ENCODE results near the gene HNRNPH1. TPM values are rescaled to one million over a fixed set of nuclear protein-coding genes. Genes with fewer than 3 reads are reported as not detected.
"Not testable (repeated sequence)": the region's sequence is repeated elsewhere in the genome, so short reads cannot be mapped to it uniquely, and the experiment has no call there.

HNRNPH1 gene
- total and polyA plus RNA-seq, 2 experiments from 2014 or later: 410 to 715 TPM

GRCh38 chr5:179633501-179634369 is 10.3 kb upstream of the HNRNPH1 start:
- not testable (repeated sequence) for H3K27me3 ChIP-seq (ENCODE audit: insufficient read depth); H3K4me1 Mint-ChIP-seq; H2AFZ ChIP-seq; H3K9me2 ChIP-seq (ENCODE audit: insufficient read depth); H3K36me3 Mint-ChIP-seq (ENCODE audit: low read depth); H3K4me3 ChIP-seq; H3F3A ChIP-seq (replicated peaks; ENCODE audit: low read depth); H4K20me1 ChIP-seq (replicated peaks; ENCODE audit: insufficient read depth); H3K4me1 ChIP-seq (ENCODE audit: insufficient read depth); H3K27ac Mint-ChIP-seq; H3K9me3 Mint-ChIP-seq; H3K27ac ChIP-seq (ENCODE audit: low read depth); DNase-seq (ENCODE audit: low spot score); H3K79me2 ChIP-seq (replicated peaks; ENCODE audit: insufficient read depth); H3K36me3 ChIP-seq (ENCODE audit: insufficient read depth); H3K27me3 Mint-ChIP-seq (ENCODE audit: insufficient read depth, low read depth, poor library complexity)
- peak overlapping the region; percentile 57; the same call in 2 of the 3 replicates for H3K4me3 Mint-ChIP-seq
- ATAC-seq: peak; percentile 75
- peak overlapping the region; percentile 51; the same call in 1 of the 2 replicates for H3K4me2 ChIP-seq

- peaks cover 28% of the 10 kb centered on the region for H3F3A ChIP-seq (replicated peaks; ENCODE audit: low read depth)
- peaks cover 27% of the 10 kb centered on the region for H4K20me1 ChIP-seq (replicated peaks; ENCODE audit: insufficient read depth)
- TF ChIP-seq REST (IDR thresholded peaks at IDR 0.05; ENCODE audit: unreplicated experiment) (no peak), EZH2 (IDR thresholded peaks at IDR 0.05; ENCODE audit: low read depth, unreplicated experiment) (no peak), POLR2AphosphoS5 (IDR thresholded peaks at IDR 0.05; ENCODE audit: low read depth) (no peak), ETS1 (IDR thresholded peaks at IDR 0.05) (no peak), STAT1 (IDR thresholded peaks at IDR 0.05; ENCODE audit: unreplicated experiment) (no peak), CREB1 (CRISPR knock-in tag; IDR thresholded peaks at IDR 0.05; ENCODE audit: low read depth) (no peak), NANOG (IDR thresholded peaks at IDR 0.05; ENCODE audit: borderline replicate concordance) (no peak), ZNF114 (CRISPR knock-in tag; IDR thresholded peaks at IDR 0.05) (no peak), CTCF (conservative IDR thresholded peaks at IDR 0.05; ENCODE audit: low read depth in 2 of 2) (no peak), ZNF331 (CRISPR knock-in tag; IDR thresholded peaks at IDR 0.05; ENCODE audit: low read depth) (no peak)
- peak overlapping the region; percentile 98; the same call in 1 of the 2 replicates for H3K27ac ChIP-seq (ENCODE audit: low read depth)
- peaks cover 27% of the 10 kb centered on the region for H3K36me3 ChIP-seq (ENCODE audit: insufficient read depth)
- ATAC-seq (peak; percentile 5), DNase-seq (ENCODE audit: low spot score) (no peak)
- Mint-ChIP-seq H3K4me3 (peak overlapping the region; percentile 100), H3K4me1 (peaks cover 37% of the 10 kb centered on the region), H3K27me3 (ENCODE audit: insufficient read depth, low read depth, poor library complexity) (peaks cover 33% of the 10 kb centered on the region), H3K9me3 (no peaks in the 10 kb centered on the region; the same call in 1 of the 3 replicates), H3K36me3 (ENCODE audit: low read depth) (peaks cover 40% of the 10 kb centered on the region), H3K27ac (peak overlapping the region; percentile 100)
- H3K4me1 ChIP-seq (ENCODE audit: insufficient read depth): peaks cover 27% of the 10 kb centered on the region
- H3K27me3 ChIP-seq (ENCODE audit: insufficient read depth): no peaks in the 10 kb centered on the region
- H3K79me2 ChIP-seq (replicated peaks; ENCODE audit: insufficient read depth): peaks cover 35% of the 10 kb centered on the region
- peak overlapping the region; percentile 31 for H2AFZ ChIP-seq
- no peaks in the 10 kb centered on the region for H3K9me2 ChIP-seq (ENCODE audit: insufficient read depth)
- peak overlapping the region; percentile 93 for H3K4me3 ChIP-seq
- peak overlapping the region; percentile 86 for H3K4me2 ChIP-seq
Observed at GRCh38 chr5:179624841-179625271, 1.4 kb upstream of the HNRNPH1 start.

Measured in GM23338 (cell line).